Measurements from ENCODE around the gene ARMC10.
"Not testable (repeated sequence)": the region's sequence is repeated elsewhere in the genome, so short reads cannot be mapped to it uniquely, and the experiment has no call there.

The ARMC10 gene

DNA sequence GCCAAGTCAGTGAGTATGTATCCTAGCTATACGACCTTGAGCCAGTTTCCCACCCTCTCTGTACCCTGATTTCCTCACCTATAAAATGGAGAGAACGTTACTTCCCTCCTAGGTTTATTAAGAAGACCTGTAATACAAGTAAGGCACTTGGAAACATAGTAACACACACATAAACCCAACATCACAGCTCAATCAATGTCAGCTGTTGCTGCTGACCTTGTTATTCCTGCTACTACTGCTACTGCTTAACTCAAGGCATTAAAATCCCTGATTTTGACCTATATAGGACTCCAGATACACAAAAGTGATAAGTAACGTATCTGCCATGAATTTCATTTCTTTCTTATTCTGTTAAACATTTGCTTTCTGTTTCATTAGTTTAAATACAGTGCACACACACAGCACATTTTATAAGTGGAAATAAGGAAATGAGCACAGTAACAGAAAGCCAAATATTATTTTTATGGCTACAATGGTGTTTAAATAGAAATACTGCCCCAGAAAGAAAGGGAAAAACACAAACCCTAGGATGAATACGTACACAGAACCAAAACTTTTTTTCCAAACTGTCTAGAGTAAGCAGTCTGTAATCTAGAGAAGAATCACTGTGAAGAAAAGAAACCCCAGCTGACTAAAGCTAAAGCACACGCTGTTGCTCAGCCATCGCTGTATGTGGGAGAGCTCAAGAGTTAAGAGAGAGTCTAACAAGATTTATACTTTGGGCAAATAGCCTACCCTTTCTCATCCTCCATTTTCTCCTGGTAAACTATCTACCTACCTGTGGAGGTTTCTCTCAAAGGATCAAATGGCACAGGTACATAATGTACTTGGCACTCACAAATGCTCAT is 55.0 kb downstream of the ARMC10 start:
- DNase-seq, result no peak

DNA sequence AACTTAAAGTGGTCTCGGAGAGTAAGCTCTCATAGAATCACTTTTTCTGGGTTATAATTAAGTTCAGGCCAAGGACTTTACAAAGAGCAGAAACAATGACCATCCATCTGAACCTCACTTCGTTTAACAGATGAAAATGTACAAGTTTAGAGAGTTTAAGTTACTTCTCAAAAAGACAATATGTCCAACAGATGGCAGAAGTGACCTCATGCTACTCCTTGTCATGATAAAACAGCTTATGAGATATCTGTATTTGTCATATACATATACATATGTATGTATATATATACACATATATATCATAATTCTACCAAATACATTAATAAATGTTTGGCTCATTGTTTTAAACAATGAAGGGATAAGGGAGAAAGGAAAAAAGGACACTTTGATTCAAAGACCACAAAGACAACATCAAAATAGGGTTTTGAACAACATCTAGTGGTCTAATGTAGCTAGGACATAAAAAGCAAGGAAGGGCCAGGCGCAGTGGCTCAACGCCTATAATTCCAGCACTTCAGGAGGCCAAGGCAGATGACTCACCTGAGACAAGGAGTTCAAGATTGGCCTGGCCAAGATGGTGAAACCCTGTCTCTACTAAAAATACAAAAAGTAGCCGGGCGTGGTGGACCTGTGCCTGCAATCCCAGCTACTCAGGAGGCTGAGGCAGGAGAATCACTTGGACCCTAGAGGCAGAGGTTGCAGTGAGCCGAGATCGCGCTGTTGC is 56.1 kb downstream of the ARMC10 start:
- no peak for DNase-seq

DNA sequence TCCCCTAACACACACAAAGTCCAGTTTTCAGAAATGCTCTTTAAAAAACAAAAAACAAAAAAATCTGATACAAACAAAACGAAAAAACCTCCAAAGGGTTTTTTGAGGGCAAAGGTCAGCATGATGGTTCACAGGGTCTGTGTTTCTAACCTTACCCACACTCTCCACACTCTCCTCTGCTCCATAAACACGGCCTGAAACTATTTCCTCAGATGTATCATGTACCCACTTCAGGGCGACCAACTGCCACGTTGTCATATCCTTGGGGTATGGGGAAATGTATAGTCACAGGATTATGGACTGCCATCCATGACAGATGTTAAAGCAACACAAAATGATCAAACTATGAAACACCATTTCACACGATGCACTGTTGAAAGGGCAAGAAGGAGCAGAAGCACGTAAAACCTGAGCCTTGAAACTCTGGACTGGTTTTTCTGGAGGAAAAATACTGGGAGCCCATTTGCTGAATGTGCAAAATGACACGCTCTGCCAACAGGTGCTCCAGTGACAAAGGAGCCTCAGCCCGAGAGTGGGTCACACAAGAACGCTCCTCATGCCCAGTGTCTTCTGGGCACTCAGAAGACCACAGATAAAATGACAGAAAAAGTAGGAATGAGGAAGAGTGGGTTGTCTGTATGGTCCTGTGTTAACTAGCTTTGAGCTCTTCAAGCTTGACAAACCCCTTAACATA is 58.2 kb downstream of the ARMC10 start:
- DNase-seq, result no peak

DNA sequence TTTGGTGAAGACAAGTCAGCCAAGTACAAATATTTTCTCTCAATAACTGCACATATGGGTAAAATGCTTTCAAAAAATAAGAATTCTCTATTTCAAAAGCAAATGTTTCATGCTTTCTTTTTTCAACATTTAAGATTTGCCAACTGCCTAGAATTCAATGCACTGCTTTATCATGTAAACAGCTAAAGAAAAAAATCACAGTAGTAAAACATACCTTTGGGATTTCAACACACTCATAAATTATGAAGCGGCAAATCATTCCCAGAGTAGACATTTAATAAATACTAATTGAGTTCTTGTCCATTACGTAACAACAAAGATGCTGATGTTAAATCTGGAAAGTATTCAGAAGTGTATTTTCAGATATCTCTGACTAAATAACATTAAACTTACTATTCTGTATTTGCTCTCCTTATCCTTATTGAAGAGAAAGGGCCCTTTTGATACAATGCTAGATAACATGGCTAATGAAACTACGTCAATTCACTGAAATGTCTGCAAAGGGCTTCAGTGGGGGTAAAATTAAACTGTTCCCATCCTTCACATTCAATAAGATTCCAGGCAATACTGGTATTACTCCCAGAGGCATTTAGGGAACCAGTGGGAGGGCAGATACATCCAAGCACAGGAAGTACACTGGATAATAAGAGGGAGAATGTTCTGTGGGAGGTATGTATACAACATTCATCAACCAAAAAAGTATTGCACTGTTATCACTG is 60.1 kb downstream of the ARMC10 start:
- no peak for DNase-seq

DNA sequence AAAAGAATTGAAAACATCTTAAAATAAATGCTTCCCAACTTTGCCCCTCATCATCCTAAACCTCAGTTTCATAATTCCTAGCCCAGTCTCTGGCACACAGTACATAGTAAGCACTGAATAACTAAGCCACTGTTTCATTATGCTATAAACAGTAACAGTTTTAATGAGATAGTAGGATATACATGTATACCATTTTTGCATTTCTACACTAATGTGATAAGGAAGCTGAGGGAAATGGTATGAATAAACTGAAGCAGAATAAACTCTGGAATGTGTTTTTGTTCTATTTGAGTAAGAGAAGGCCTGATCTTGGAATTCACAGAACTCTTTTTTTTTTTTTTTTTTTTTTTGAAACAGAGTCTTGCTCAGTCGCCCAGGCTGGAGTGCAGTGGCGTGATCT is 65.1 kb downstream of the ARMC10 start:
- DNase-seq, result no peak

DNA sequence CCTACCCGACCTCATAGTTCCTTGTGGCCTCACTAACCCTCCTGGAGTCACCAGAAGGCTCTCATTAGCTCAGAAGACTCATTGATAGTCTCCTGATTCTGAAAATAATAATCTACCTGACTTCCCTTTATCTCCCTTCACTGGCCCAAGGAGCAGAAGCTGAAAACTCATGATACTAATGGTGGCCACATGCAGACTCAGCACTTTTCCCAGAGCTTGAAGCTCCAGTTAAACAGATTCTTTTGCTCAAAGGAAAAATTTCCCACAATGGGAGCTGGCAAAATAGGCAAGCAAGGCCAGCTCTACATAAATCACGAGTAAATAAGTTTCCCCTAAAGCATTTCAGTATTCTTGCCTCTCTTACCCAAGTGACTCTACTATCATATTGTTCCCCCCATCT is 65.7 kb downstream of the ARMC10 start:
- DNase-seq, result no peak

DNA sequence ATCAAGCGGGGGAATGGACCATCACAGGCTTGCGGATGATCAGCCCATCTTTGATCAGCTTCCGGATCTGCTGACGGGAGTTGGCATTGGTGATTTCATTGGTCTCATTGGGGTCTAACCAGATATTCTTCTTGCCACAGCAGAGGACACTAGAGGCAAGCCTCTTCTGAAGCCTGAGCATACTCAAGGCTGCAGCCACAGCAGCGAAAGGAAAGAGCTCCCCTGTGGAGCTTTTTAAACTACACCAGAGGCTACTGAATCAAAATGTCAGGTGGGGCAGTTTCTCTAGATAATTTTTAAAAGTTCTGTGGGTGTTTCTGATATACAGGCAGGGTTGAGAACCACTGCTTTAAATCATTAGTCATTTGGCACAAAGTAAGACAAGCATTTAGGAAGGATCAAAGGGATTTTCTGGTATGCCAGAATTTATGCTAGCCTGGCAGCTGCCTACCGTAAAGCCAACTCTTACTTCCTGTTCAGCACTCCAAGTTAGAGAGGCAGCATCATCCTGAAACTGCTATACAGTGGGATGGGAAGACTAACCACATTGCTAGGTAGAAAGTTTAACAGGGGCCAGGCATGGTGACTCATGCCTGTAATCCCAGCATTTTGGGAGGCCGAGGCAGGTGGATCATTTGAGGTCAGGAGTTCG is 66.9 kb downstream of the ARMC10 start:
- DNase-seq, result no peak

DNA sequence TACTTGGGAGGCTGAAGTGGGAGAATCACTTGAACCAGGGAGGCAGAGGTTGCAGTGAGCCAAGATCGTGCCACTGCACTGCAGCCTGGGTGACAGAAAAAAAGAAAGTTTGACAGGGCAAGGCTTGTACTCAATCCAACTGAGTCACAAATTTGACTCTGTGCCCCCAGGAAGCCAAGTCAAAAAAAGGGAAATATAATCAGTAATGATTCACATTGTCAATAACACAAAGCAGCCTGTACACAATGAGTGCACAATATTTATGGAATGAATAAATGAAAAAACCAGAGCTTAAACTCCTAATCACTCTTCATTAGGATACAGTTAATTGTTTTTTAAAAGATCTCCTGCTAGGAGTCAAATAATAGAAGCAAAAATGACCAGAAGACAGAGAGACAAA is 67.6 kb downstream of the ARMC10 start:
- DNase-seq, result no peak

DNA sequence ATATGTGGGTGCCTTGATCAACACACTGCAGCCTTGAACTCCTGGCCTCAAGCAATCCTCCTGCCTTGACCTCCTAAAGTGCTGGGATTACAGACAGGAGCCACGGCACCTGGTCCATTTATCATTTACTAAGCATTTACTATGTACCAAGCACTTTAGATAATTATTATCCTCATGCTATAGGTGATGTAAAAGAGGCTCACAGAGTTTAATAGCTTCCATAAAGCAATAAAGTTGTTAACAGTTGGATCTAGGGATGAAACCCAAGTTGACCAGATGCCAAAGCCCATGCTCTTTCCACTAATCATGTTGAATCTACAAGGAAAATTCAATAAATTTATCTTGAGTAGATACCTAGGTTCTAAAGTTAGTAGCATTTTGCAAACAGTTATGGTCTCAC is 68.9 kb downstream of the ARMC10 start:
- DNase-seq, result no peak

DNA sequence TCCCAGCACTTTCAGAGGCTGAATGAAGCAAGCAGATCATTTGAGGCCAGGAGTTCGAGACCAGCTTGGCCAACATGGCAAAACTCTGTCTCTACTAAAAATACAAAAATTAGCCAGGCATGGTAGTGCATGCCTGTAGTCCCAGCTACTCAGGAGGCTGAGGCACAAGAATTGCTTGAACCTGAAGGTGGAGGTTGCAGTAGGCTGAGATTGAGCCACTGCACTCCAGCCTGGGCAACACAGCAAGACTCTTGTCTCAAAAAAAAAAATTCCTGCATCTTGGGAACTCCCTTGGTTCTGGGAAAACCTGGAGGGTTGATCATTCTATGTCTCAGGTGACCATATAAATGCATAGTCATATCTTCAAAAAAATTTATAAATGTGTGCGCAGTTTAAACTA is 69.8 kb downstream of the ARMC10 start:
- DNase-seq, result not testable (repeated sequence)

DNA sequence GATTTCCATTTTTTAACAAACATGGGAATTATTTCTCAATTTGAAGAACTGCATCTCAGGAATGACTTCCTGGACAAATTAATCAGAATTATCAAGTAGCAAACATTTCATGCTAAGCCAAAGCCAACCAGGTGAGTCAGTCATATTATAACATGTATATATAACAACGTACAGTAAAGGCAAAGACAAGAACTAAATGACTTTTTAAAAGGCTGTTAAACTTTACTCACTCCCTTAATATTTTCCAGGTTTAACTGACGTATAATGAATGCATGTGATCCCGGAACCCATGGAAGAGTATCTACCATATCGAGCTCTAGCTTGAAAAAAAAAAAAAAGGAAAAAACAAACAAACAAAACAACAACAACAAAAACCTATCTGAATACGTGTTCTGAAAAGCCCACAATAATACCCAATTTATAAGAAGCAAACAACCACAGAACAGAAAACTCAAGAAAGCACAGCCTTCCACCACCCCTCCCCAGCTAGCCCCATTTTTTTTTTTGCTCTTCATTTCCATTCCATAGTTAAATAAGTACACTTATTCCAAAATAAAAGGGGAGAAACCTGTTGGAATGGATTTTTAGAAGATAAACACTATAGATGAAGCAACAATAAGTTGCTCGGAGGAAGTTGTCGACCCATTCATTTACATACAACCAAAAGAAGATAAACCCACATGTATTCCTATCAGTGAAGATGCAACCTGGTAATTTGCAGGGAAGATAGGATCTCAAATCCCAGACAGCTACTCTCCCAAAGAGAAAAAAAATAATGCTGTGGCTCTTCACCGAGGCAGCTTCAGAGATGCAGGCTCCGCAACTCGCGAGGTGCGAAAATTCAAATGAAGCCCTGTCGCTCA is 73.4 kb downstream of the ARMC10 start:
- no peak for DNase-seq

All from NCI-H1694 (cell line).